ENCODE data around the gene CROCC. TPM values are rescaled to one million over a fixed set of nuclear protein-coding genes. Genes with fewer than 3 reads are reported as not detected.
"Not testable (repeated sequence)": the region's sequence is repeated elsewhere in the genome, so short reads cannot be mapped to it uniquely, and the experiment has no call there.

Gene CROCC
- total RNA-seq, 2 donors from 2014 or later, result 28.4 to 35.5 TPM

- H3K9me3 Mint-ChIP-seq; DNase-seq (ENCODE audit: low spot score in 2 of 2); ATAC-seq; H3K36me3 Mint-ChIP-seq: not testable (repeated sequence)
- H3K27ac Mint-ChIP-seq, result peak overlapping the region in 1 of 2 donors; percentile 100
Observed at GRCh38 chr1:16893796-16894195, 27.9 kb upstream of the CROCC start.

DNA sequence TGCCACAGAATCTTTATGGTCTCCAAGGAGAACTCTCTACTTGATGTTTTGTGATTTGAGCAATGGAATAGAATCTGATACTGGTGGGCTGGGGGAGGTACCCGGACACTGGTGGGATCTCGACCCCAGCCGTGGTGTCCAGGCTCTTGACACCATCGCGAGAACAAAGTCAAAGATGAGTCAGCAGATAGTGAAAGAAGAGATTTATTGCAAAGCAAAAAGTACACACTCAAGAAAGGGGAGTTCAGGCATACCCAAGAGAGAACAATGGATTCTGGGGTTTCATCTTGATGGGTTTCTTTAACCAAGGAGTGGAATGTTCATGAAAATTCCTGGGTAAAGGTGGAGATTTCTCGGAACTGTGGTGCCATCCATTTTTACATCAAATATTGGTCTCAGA, 27.4 kb upstream of the CROCC start:
- DNase-seq (ENCODE audit: low spot score in 2 of 2); H3K9me3 Mint-ChIP-seq; ATAC-seq; H3K36me3 Mint-ChIP-seq: not testable (repeated sequence)
- H3K27ac Mint-ChIP-seq, result peak overlapping the region in 1 of 2 donors; percentile 100

- ATAC-seq; H3K36me3 Mint-ChIP-seq; H3K9me3 Mint-ChIP-seq; DNase-seq (ENCODE audit: low spot score in 2 of 2): not testable (repeated sequence)
- peak overlapping the region; percentile 100 for H3K27ac Mint-ChIP-seq
Observed at GRCh38 chr1:16895233-16895597, 26.5 kb upstream of the CROCC start.

DNA sequence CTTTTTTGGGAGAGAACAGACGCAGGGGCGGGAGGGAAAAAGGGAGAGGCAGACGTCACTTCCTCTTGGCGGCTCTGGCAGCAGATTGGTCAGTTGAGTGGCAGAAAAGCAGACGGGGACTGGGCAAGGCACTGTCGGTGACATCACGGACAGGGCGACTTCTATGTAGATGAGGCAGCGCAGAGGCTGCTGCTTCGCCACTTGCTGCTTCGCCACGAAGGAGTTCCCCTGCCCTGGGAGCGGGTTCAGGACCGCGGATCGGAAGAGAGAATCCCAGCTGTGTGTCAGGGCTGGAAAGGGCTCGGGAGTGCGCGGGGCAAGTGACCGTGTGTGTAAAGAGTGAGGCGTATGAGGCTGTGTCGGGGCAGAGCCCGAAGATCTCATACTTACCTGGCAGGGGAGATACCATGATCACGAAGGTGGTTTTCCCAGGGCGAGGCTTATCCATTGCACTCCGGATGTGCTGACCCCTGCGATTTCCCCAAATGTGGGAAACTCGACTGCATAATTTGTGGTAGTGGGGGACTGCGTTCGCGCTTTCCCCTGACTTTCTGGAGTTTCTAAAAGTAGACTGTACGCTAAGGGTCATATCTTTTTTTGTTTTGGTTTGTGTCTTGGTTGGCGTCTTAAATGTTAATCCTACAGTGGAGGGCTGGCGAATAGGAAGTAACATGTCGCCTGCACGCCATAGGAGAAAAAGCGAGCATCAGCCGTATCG, 26.0 kb upstream of the CROCC start, which contains the start of gene RNU1-2:
TSS of gene RNU1-2 (plus strand) at position 383 of the 718 bp plus-strand sequence.
- DNase-seq (ENCODE audit: low spot score in 2 of 2) (peak; percentile 78 to 91), ATAC-seq (peak; percentile 100)
- not testable (repeated sequence) for H3K9me3 Mint-ChIP-seq, H3K36me3 Mint-ChIP-seq
- peak within 1 kb of the TSS; percentile 100 for H3K27ac Mint-ChIP-seq

- not testable (repeated sequence) for H3K36me3 Mint-ChIP-seq, H3K9me3 Mint-ChIP-seq
- H3K27ac Mint-ChIP-seq, result peak overlapping the region; percentile 100
- ATAC-seq (peak in 1 of 2 donors; percentile 43), DNase-seq (ENCODE audit: low spot score in 2 of 2) (peak; percentile 85 to 88)
Observed at GRCh38 chr1:16896316-16897055, 25.2 kb upstream of the CROCC start.

DNA sequence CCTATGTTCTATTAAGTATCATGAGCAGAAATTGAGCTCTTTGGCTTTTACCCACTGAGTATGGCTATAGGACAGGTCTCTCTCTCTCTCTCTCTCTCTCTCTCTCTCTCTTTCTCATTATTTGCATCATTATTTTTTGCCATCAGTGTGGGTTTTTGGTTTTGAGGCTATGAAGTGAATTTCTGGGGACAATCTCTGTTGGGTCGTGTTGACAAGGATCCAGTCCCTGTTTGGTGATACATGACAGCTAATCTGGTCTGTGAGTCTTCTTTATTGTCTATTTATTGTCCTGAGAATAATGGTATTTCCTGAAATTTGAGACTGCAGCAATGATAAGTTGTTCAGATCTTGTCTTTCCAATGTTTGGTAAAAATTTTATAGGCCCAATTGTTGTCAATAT, 24.1 kb upstream of the CROCC start:
- not testable (repeated sequence) for H3K9me3 Mint-ChIP-seq; H3K36me3 Mint-ChIP-seq; ATAC-seq; DNase-seq (ENCODE audit: low spot score in 2 of 2)
- H3K27ac Mint-ChIP-seq, result peak overlapping the region; percentile 100

GRCh38 chr1:16898298-16898697, 23.4 kb upstream of the CROCC start:
- H3K27ac Mint-ChIP-seq, result peak overlapping the region; percentile 40 to 100
- not testable (repeated sequence) for DNase-seq (ENCODE audit: low spot score in 2 of 2); H3K36me3 Mint-ChIP-seq; H3K9me3 Mint-ChIP-seq; ATAC-seq

DNA sequence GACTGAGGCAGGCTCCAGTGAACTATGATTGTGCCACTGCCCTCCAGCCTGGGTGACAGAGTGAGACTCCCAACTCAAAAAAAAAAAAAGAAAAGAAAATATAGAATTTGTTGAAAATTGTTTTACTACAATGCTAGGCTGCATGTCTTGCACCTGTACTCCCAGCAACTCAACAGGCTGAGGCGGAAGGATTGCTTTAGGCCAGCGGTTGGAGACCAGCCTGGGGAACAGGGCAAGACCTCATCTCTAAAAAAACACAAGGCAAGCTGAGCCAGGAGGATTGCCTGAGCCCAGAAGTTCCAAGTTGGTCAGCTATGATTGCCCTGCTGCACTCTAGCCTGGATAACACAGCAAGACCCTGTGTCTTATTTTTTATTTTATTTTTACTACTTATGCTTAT, 22.7 kb upstream of the CROCC start:
- H3K27ac Mint-ChIP-seq; ATAC-seq; DNase-seq (ENCODE audit: low spot score in 2 of 2); H3K36me3 Mint-ChIP-seq; H3K9me3 Mint-ChIP-seq: not testable (repeated sequence)

DNA sequence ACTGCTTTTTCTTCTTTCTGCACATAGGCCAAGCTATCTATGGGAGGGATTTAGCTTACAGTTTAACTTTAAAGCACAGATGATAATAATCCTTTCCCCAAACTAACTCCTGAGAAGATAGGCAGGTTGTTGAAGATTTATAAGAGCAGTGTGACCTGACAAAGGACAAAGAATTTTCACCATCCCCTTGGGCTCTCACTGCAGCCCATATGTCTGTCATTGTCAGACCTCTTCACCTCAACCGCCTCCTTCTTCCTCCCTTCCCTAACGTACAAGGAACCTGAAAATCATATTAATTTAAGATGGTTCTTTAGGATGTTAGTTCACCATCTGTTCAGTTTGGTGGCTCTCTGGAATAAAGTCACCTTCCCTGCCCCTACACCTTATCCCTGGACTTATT, 21.0 kb upstream of the CROCC start:
- ATAC-seq (no peak), DNase-seq (ENCODE audit: low spot score in 2 of 2) (no peak)
- Mint-ChIP-seq H3K27ac (peak overlapping the region in 1 of 2 donors; percentile 66), H3K36me3 (peaks cover 0 to under 1% of the 10 kb centered on the region in 2 donors), H3K9me3 (no peaks in the 10 kb centered on the region)

GRCh38 chr1:16901371-16901770, 20.4 kb upstream of the CROCC start:
- H3K27ac Mint-ChIP-seq, result peak overlapping the region; percentile 4 to 16

DNA sequence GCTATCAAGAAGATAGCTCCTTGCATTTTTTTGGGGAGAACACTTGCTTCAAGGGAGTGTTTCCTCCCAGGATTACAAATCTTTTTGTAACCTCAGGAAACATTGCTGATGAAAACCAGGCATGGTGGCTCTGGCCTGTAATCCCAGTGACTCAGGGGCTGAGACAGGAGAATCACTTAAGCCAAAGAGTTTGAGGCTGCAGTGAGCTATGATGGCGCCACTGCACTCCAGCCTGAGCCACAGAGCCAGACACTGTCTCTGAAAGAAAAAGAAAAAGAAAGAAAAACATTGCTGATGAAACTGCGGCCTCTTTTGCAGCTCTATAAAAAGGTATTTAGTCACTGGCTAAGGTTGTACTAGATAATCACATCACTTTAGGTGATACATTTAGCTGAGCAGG, 18.7 kb upstream of the CROCC start:
- ATAC-seq (no peak), DNase-seq (ENCODE audit: low spot score in 2 of 2) (no peak)
- no peak overlapping the region for H3K27ac Mint-ChIP-seq
- H3K9me3 Mint-ChIP-seq, result no peaks in the 10 kb centered on the region
- no peaks in the 10 kb centered on the region for H3K36me3 Mint-ChIP-seq

More at GRCh38 chr1:16901371-16901770, 20.4 kb upstream of the CROCC start:
- not testable (repeated sequence) for DNase-seq (ENCODE audit: low spot score in 2 of 2); ATAC-seq; H3K36me3 Mint-ChIP-seq; H3K9me3 Mint-ChIP-seq

GRCh38 chr1:16903458-16903796, 18.3 kb upstream of the CROCC start:
- H3K9me3 Mint-ChIP-seq, result no peaks in the 10 kb centered on the region
- DNase-seq (ENCODE audit: low spot score in 2 of 2) (no peak), ATAC-seq (no peak)
- no peaks in the 10 kb centered on the region for H3K36me3 Mint-ChIP-seq
- H3K27ac Mint-ChIP-seq, result no peak overlapping the region

- DNase-seq (ENCODE audit: low spot score in 2 of 2), result peak; percentile 100
- Mint-ChIP-seq H3K27ac (no peak overlapping the region), H3K36me3 (no peaks in the 10 kb centered on the region), H3K9me3 (no peaks in the 10 kb centered on the region)
- ATAC-seq, result peak; percentile 89 to 93
Observed at GRCh38 chr1:16904560-16905109, 17.1 kb upstream of the CROCC start.

DNA sequence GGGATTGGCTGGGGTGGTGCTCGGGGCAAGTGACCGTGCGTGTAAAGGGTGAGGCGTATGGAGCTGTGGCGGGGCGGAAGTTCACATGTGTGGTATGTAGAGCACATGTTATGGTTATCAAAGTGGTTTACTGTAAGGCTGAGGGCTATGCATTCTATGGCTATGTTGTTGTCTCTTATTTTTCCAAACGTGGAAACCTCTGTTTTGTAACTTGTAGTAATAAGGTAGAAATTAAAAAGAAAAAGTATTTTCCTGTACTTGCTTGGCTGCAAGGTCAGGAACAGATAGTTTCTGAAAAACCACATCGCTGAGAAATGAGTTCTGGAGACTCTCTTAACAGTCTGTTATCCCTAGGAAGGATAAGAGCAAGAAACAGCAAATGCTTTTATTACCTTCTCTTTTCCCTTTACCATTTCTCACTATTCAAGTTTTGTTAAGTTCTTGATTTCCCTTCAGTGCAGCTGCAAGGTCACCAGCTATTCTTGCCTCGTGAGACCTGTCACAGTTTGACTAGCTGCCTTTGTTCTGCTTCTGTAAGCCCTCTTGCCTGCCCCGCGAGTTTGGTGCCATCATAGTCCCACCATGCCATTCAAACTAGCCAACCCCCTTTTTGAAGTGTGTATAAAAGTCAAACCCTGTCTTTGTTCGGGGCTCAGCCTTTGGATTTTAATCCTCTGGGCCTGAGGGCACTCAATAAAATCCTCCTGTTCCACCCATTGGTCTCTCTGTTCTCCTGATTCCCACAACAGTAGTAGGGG, 16.4 kb upstream of the CROCC start:
- Mint-ChIP-seq H3K36me3 (no peaks in the 10 kb centered on the region), H3K27ac (no peak overlapping the region), H3K9me3 (no peaks in the 10 kb centered on the region)
- peak; percentile 67 to 71 for DNase-seq (ENCODE audit: low spot score in 2 of 2)
- ATAC-seq, result peak; percentile 72 to 80

GRCh38 chr1:16905868-16906702, 15.6 kb upstream of the CROCC start:
- no peaks in the 10 kb centered on the region for H3K36me3 Mint-ChIP-seq
- peak; percentile 8 to 32 for ATAC-seq
- DNase-seq (ENCODE audit: low spot score in 2 of 2), result peak in 1 of 2 donors; percentile 56
- H3K27ac Mint-ChIP-seq, result no peak overlapping the region
- no peaks in the 10 kb centered on the region for H3K9me3 Mint-ChIP-seq

DNA sequence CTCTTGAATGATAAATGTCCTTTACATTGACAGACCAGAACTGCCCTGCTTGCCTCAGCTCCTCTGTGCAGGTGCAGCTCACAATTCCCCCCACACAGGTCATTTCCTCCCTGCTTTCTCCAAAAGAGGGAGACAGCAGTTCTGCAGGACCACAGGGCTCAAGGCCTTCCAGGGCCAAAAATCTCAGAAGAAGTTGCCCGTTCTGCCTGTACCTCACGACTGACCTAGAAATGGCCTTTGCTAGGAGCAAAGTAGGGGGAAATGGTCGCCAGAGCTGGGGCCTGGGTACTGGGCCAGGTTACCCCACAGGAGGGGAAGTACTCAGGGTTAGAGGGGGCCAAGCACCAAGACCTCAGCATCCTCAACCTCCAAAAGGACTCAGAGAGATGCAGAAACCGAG, 14.9 kb upstream of the CROCC start:
- Mint-ChIP-seq H3K36me3 (no peaks in the 10 kb centered on the region), H3K9me3 (no peaks in the 10 kb centered on the region), H3K27ac (no peak overlapping the region)
- no peak for DNase-seq (ENCODE audit: low spot score in 2 of 2)
- ATAC-seq, result no peak
